Loucy (cell line): ENCODE measurements around the gene CNTN5.

Source experiments
- H2AFZ ChIP-seq: fragments of 200-600 bp; sonication (generic); 2 replicates; pipeline ENCODE4 v1.6.0; 2016; ENCODE audit warnings: antibody characterized with exemption, mild to moderate bottlenecking, low read length, moderate library complexity
- H3F3A ChIP-seq: fragments of 200-600 bp; 2 replicates; pipeline ENCODE4 v1.6.0; 2016; ENCODE audit warnings: antibody characterized with exemption, low read depth, mild to moderate bottlenecking
- H3K27me3 ChIP-seq: fragments of 200-600 bp; sonication (generic); 2 replicates; pipeline ENCODE4 v1.6.1; 2014; ENCODE audit warnings: low read length, mild to moderate bottlenecking; ENCODE audit not compliant: insufficient read depth, poor library complexity, severe bottlenecking
- H3K36me3 ChIP-seq: fragments of 200-600 bp; sonication (generic); 2 replicates; pipeline ENCODE4 v1.6.1; 2016; ENCODE audit warnings: low read length; ENCODE audit not compliant: insufficient read depth
- H3K4me1 ChIP-seq: fragments of 200-600 bp; sonication (generic); 2 replicates; pipeline ENCODE4 v1.5.1; 2014; ENCODE audit warnings: low read length, mild to moderate bottlenecking; ENCODE audit not compliant: insufficient read depth, poor library complexity, severe bottlenecking
- H3K4me2 ChIP-seq: fragments of 200-600 bp; sonication (generic); 2 replicates; pipeline ENCODE4 v1.6.0; 2014; ENCODE audit warnings: antibody characterized with exemption, low read length, low read depth, mild to moderate bottlenecking; ENCODE audit not compliant: poor library complexity, severe bottlenecking
- H3K4me3 ChIP-seq: fragments of 200-600 bp; sonication (generic); 2 replicates; pipeline ENCODE4 v1.5.1; 2014; ENCODE audit warnings: low read length, mild to moderate bottlenecking, mixed read lengths; ENCODE audit not compliant: poor library complexity, severe bottlenecking
- H3K79me2 ChIP-seq: fragments of 200-600 bp; sonication (generic); 2 replicates; pipeline ENCODE4 v1.6.1; 2014; ENCODE audit warnings: low read length; ENCODE audit not compliant: insufficient read depth
- H3K9ac ChIP-seq: fragments of 200-600 bp; sonication (generic); 2 replicates; pipeline ENCODE4 v1.6.0; 2014; ENCODE audit warnings: mild to moderate bottlenecking, low read depth, low read length, moderate library complexity; ENCODE audit not compliant: poor library complexity, severe bottlenecking
- H3K9me2 ChIP-seq: fragments of 200-600 bp; sonication (generic); replicated peaks from 2 replicates; pipeline ENCODE4 v1.6.1; 2016; ENCODE audit warnings: low read depth, low read length, mixed read lengths
- H3K9me3 ChIP-seq: fragments of 200-600 bp; sonication (generic); 2 replicates; pipeline ENCODE4 v1.6.1; 2014; ENCODE audit warnings: mild to moderate bottlenecking, antibody characterized with exemption, low read length, low read depth; ENCODE audit not compliant: insufficient read depth
- H4K20me1 ChIP-seq: fragments of 200-600 bp; sonication (generic); 2 replicates; pipeline ENCODE4 v1.6.0; 2014; ENCODE audit warnings: antibody characterized with exemption, low read length, mild to moderate bottlenecking; ENCODE audit not compliant: insufficient read depth, poor library complexity, severe bottlenecking
- EZH2phosphoT487 ChIP-seq: fragments of 200-600 bp; IDR thresholded peaks from 2 replicates; pipeline ENCODE4 v1.6.1; 2018; ENCODE audit warnings: antibody characterized with exemption, mild to moderate bottlenecking, moderate library complexity, borderline replicate concordance
- TF ChIP-seq, protein P1 (sequence below): fragments of 200-600 bp; sonication (generic); conservative IDR thresholded peaks from 2 replicates; pipeline ENCODE4 v1.5.1; 2014; ENCODE audit warnings: mild to moderate bottlenecking, antibody characterized with exemption, low read length

CNTN5 gene

DNA sequence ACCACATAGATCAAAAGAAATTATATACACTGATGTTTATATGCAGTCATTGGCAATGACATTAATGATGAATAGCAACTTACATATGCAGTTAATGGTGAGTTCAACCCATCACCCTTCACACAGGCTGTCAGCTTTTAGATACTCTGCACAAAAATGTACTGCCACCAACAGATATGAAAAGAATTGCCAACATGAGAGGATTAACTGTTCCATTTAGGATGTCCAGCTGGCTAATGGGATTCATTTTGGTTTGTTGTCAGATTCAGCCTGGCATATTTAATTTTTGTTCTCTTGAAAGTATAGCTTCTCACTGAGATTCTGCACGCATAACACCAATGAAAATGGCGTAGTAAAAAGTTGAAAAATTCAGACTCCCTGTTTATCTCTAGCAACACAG is 1112.4 kb downstream of the CNTN5 start:
- H3K4me3 ChIP-seq: no peak overlapping the region
- TF ChIP-seq EZH2phosphoT487: no peak
- TF ChIP-seq, protein P1, sequence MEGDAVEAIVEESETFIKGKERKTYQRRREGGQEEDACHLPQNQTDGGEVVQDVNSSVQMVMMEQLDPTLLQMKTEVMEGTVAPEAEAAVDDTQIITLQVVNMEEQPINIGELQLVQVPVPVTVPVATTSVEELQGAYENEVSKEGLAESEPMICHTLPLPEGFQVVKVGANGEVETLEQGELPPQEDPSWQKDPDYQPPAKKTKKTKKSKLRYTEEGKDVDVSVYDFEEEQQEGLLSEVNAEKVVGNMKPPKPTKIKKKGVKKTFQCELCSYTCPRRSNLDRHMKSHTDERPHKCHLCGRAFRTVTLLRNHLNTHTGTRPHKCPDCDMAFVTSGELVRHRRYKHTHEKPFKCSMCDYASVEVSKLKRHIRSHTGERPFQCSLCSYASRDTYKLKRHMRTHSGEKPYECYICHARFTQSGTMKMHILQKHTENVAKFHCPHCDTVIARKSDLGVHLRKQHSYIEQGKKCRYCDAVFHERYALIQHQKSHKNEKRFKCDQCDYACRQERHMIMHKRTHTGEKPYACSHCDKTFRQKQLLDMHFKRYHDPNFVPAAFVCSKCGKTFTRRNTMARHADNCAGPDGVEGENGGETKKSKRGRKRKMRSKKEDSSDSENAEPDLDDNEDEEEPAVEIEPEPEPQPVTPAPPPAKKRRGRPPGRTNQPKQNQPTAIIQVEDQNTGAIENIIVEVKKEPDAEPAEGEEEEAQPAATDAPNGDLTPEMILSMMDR: no peak
- H3K9ac ChIP-seq: no peak overlapping the region
- H3F3A ChIP-seq: no peaks in the 10 kb centered on the region
- H3K4me2 ChIP-seq: no peak overlapping the region
- no peaks in the 10 kb centered on the region for H4K20me1 ChIP-seq
- no peaks in the 10 kb centered on the region for H3K36me3 ChIP-seq
- H3K27me3 ChIP-seq: no peaks in the 10 kb centered on the region
- no peaks in the 10 kb centered on the region for H3K9me2 ChIP-seq
- H3K9me3 ChIP-seq: no peaks in the 10 kb centered on the region
- H3K4me1 ChIP-seq: no peaks in the 10 kb centered on the region
- no peaks in the 10 kb centered on the region for H3K79me2 ChIP-seq
- H2AFZ ChIP-seq: no peak overlapping the region

DNA sequence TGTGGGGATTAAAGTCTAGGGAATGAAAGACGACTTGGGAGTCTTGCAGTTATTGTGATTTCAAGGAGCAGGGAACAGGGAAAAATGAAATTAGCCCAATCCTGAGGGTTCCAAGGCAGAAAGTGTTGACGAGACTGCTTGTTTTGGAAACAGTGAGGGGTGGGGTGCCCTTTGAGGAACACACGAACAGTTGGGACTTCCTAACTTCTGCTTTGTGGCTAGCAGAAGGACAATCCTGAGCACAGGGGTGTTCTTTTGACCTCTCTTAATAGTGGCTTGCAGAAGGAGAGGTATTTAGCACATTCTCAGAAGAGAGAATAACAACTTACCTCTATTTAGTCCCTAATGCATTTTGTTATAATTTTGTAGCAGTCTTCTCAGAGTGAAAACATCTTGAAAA is 1120.5 kb downstream of the CNTN5 start:
- no peak for TF ChIP-seq EZH2phosphoT487
- TF ChIP-seq, protein P1: no peak
- Histone ChIP-seq H3K79me2 (no peaks in the 10 kb centered on the region), H3K4me2 (no peak overlapping the region), H3K9me2 (no peaks in the 10 kb centered on the region), H3F3A (no peaks in the 10 kb centered on the region), H3K4me1 (no peaks in the 10 kb centered on the region), H2AFZ (no peak overlapping the region), H3K9me3 (no peaks in the 10 kb centered on the region), H3K36me3 (no peaks in the 10 kb centered on the region), H3K9ac (no peak overlapping the region), H3K27me3 (no peaks in the 10 kb centered on the region), H4K20me1 (no peaks in the 10 kb centered on the region), H3K4me3 (no peak overlapping the region)

- Histone ChIP-seq H4K20me1 (no peaks in the 10 kb centered on the region), H3K4me2 (no peak overlapping the region), H3K4me3 (no peak overlapping the region)
These were observed 1131.2 kb downstream of the CNTN5 start for GRCh38 chr11:100151944-100152343.

More at GRCh38 chr11:100151944-100152343, 1131.2 kb downstream of the CNTN5 start:
- Histone ChIP-seq H3K27me3 (no peaks in the 10 kb centered on the region), H3K79me2 (no peaks in the 10 kb centered on the region), H3K36me3 (no peaks in the 10 kb centered on the region), H3K4me1 (no peaks in the 10 kb centered on the region), H3K9me3 (no peaks in the 10 kb centered on the region), H2AFZ (no peak overlapping the region), H3K9me2 (no peaks in the 10 kb centered on the region), H3F3A (no peaks in the 10 kb centered on the region), H3K9ac (no peak overlapping the region)
- TF ChIP-seq, protein P1: no peak
- TF ChIP-seq EZH2phosphoT487: no peak
